ENCODE data around the gene ACAA2.

The ACAA2 gene

DNA sequence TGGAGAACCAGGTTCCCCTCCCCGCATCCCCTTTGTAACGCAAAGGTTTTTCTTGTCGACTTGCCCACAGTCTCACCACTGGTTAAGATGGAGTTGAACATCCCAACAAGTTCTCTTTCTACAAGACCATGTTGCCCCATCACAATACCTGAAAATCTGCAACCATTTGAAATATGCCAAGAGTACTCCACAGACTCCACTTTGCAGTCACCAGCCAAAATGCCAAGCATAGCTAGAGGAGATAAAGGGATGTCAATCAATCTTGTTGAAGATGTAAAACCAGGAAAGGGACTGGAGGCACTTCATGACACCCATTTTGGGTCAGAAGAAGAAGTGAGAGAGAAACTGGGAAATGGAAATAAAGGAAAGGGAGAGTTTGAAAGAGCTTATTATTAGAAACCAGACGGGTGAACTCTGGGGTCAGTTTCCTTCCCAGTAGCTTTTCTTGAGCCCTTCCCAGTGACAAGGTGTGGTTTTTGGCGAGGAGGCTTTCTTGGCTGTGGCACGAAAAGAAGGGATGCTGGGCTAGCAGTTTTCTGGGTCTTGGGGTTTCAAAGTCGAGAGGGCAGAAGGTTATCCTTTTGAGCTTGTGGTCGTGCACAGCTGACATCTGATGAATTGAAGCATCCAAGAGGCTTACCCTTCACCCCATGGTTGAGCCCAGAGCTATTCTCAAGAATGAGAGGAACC is 79.3 kb downstream of the ACAA2 start:
- no peak overlapping the region for H3K4me3 ChIP-seq (ENCODE audit: low read depth, low read length)
- H3K36me3 ChIP-seq (ENCODE audit: control insufficient read depth, insufficient read depth, low read length): no peaks in the 10 kb centered on the region
- H3K9me3 ChIP-seq (ENCODE audit: control insufficient read depth, insufficient read depth, low read depth, low read length): no peaks in the 10 kb centered on the region
- no peak overlapping the region for H3K27ac ChIP-seq (ENCODE audit: low read depth, low read length)
- H3K4me1 ChIP-seq (ENCODE audit: control insufficient read depth, insufficient read depth, low read length): peaks cover 20% of the 10 kb centered on the region
- no peak overlapping the region for H3K9ac ChIP-seq (ENCODE audit: low read length)
- H3K27me3 ChIP-seq (ENCODE audit: control insufficient read depth, insufficient read depth, low read length): no peaks in the 10 kb centered on the region

DNA sequence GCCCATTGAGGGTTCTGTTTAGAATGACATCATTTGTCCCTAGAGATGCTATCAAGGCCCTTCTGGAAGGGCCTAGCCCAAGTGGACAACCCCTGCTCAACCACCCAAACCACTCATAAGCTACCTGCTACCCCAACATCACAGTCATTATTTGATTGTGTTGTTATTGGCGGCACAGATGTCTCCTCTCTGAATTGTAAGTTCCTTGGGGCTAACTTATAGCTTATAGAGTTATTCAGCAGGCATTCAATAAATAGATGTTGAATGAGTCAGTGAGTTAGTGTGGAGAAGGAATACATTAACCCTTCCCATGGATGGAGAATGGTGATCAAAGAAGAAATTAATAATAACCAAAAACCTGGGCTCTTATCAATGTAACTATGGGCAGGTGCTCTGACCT is 80.0 kb downstream of the ACAA2 start:
- H3K9ac ChIP-seq (ENCODE audit: low read length): no peak overlapping the region
- H3K9me3 ChIP-seq (ENCODE audit: control insufficient read depth, insufficient read depth, low read depth, low read length): no peaks in the 10 kb centered on the region
- H3K4me3 ChIP-seq (ENCODE audit: low read depth, low read length): no peak overlapping the region
- H3K4me1 ChIP-seq (ENCODE audit: control insufficient read depth, insufficient read depth, low read length): peaks cover 20% of the 10 kb centered on the region
- H3K36me3 ChIP-seq (ENCODE audit: control insufficient read depth, insufficient read depth, low read length): no peaks in the 10 kb centered on the region
- H3K27ac ChIP-seq (ENCODE audit: low read depth, low read length): no peak overlapping the region
- H3K27me3 ChIP-seq (ENCODE audit: control insufficient read depth, insufficient read depth, low read length): no peaks in the 10 kb centered on the region

All from HUES6 (cell line).